Breast epithelium (tissue), 3 donors: ENCODE results near the gene RFC4.

ENCODE experiments used
- POLR2A ChIP-seq: fragments of 450-650 bp; IDR thresholded peaks from one replicate; pipeline ENCODE4 v1.6.1; 2016; ENCODE audit warnings: antibody characterized with exemption, mild to moderate bottlenecking, moderate library complexity
- POLR2AphosphoS5 ChIP-seq, 3 donors: sonication (generic); formaldehyde crosslinking; IDR thresholded peaks; one replicate each; pipeline ENCODE4 v1.6.1; 2017; ENCODE audit warnings: antibody characterized with exemption in 3 of 3
- TF ChIP-seq, protein P1 (sequence below), 3 donors: fragments of 450-650 bp; IDR thresholded peaks; one replicate each; pipeline ENCODE4 v1.5.1; 2016 to 2017; ENCODE audit warnings: antibody characterized with exemption in 3 of 3, mild to moderate bottlenecking in 3 of 3, moderate library complexity in 3 of 3

DNA sequence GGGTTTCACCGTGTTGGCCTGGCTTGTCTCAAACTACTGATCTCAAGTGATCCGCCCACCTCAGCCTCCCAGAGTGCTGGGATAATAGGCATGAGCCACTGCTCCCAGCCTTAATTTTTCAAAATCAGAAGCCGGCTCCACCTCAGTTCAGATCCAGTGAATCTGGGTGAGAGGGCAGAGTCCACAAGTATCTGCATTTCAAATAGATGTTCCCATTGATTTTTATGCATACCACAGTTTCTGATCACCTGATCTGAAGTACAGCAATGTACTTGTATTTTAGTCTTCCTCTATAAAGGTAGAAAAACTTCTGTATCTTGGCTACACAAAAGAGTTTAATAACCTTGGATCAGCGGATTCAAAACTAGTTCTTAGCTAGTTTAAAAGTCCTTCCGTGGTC is 27.1 kb downstream of the RFC4 start:
- TF ChIP-seq POLR2A (no peak), POLR2AphosphoS5 (IDR thresholded peaks at IDR 0.05) (no peak)
- TF ChIP-seq, protein P1, sequence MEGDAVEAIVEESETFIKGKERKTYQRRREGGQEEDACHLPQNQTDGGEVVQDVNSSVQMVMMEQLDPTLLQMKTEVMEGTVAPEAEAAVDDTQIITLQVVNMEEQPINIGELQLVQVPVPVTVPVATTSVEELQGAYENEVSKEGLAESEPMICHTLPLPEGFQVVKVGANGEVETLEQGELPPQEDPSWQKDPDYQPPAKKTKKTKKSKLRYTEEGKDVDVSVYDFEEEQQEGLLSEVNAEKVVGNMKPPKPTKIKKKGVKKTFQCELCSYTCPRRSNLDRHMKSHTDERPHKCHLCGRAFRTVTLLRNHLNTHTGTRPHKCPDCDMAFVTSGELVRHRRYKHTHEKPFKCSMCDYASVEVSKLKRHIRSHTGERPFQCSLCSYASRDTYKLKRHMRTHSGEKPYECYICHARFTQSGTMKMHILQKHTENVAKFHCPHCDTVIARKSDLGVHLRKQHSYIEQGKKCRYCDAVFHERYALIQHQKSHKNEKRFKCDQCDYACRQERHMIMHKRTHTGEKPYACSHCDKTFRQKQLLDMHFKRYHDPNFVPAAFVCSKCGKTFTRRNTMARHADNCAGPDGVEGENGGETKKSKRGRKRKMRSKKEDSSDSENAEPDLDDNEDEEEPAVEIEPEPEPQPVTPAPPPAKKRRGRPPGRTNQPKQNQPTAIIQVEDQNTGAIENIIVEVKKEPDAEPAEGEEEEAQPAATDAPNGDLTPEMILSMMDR (IDR thresholded peaks at IDR 0.05): no peak
